ENCODE measurements around the gene DDX52. TPM values are rescaled to one million over a fixed set of nuclear protein-coding genes. Genes with fewer than 3 reads are reported as not detected.
A peak's percentile ranks its signal among the peaks of the same experiment; 100 is the strongest.
"Not testable (repeated sequence)": the region's sequence is repeated elsewhere in the genome, so short reads cannot be mapped to it uniquely, and the experiment has no call there.

DDX52 gene
- 10 to 100 TPM; 17.2 to 27.9 (median 20.3) TPM for total RNA-seq

DNA sequence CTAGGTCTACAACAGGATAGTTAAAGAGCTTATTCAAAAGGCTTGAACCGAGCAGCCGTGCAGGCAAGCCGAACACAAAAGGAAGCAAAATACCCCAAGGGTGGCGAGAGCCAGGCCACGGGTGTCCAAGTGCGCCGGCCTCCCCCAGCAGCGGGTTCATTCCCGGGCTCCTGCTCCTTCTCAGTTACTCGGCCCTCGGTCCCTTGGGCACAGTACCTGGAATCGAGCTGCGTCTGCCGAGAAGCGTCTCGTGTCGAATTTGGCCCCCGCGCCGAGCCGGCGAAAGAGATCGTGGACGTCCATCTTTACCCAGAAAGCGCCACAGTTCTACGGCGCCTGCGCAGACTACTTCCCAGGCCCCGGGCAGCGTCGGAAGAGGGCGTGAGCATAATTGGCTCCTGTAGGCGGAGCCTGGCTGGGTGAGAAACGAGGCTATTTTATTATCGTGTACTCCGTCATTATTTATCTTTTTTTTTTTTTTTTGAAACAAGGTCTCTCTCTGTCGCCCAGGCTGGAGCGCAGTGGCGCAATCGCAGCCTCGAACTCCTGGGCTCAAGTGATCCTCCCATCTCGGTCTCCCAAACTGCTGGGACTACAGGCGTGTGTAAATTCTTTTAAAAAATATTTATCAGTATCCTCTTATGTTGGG is at the start of gene DDX52:
Gene DDX52, minus strand, starts transcription at position 329 of the 649 bp plus-strand sequence. Its CDS starts 26 bp downstream, at position 303.
- Histone ChIP-seq H3K27ac (peak within 1 kb of the TSS; percentile 63 to 90 (median 78)), H3K27me3 (no peaks in the 10 kb centered on the region), H3K36me3 (peaks cover 0 to 6% of the 10 kb centered on the region in 2 donors), H3K4me1 (peaks cover 17 to 20% of the 10 kb centered on the region in 2 donors), H3K4me3 (replicated peaks in 1 of 3) (peak within 1 kb of the TSS; percentile 13 to 93 (median 71)), H3K9me3 (no peaks in the 10 kb centered on the region)
- WGBS, 2 donors: 1% methylated on average over 43 of the region's 43 CpGs
- intact Hi-C loops (cut with DNase I): no loop called here
- TF ChIP-seq CTCF (IDR thresholded peaks at IDR 0.05) (no peak), POLR2A (IDR thresholded peaks at IDR 0.05) (peak in 1 of 2 donors; percentile 79)
- peak; percentile 90 to 92 for DNase-seq

DNA sequence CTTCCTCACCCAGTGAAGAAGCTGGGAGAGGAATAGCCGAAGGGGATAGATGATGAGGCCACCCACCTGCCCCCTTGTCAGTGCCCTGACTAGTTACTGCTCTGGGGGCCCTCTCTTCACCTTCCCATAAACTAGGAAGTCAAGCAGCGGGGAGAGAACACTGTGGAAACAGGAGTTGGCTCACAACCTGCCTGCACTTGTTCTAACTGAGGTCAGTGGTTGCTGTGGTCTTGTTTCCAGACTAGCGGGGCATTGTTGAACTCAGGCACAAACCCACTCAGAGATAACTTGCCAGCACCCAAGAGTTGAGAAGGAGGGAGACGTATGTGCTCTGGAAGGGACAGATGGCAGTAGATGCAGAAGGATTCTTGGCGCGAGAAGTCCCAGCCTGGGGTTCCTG is 48.6 kb upstream of the DDX52 start:
- TF ChIP-seq POLR2A (IDR thresholded peaks at IDR 0.05) (no peak), CTCF (IDR thresholded peaks at IDR 0.05) (no peak)
- WGBS, 2 donors: 87 to 92% methylated on average over 6 of the region's 6 CpGs

DNA sequence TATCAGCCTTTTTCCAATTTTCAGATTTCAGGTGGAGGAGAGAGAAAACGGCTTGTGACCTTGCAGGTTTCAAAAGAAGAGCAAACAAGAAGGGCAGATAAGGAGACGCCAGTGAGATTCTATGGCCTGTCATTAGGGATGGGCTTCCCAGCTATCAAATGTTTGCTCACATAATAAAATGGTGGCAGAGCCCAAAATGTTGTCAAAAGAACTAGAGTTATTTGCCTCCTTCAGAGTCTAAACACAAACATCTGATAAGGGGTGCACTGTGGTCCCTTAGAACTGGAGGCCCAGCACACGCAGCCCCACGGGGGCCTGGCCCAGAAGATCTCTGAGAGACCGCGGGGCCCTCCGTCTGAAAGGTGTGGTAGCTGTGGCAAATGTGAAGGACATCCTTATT is 46.1 kb upstream of the DDX52 start:
- Histone ChIP-seq H3K4me3 (replicated peaks in 1 of 3) (no peak overlapping the region), H3K9me3 (no peaks in the 10 kb centered on the region), H3K27me3 (no peaks in the 10 kb centered on the region), H3K4me1 (peaks cover 0 to 4% of the 10 kb centered on the region in 2 donors), H3K36me3 (no peaks in the 10 kb centered on the region), H3K27ac (no peak overlapping the region)
- intact Hi-C loops (cut with DNase I): no loop called here
- 86 to 87% methylated on average over 3 to 7 of the region's 7 CpGs for WGBS, 2 donors
- no peak for DNase-seq
- TF ChIP-seq CTCF (IDR thresholded peaks at IDR 0.05) (no peak), POLR2A (IDR thresholded peaks at IDR 0.05) (no peak)

More for the DNA sequence above, 48.6 kb upstream of the DDX52 start:
- Histone ChIP-seq H3K4me3 (replicated peaks in 1 of 3) (no peak overlapping the region), H3K4me1 (peaks cover 0 to 4% of the 10 kb centered on the region in 2 donors), H3K27me3 (no peaks in the 10 kb centered on the region), H3K9me3 (no peaks in the 10 kb centered on the region), H3K27ac (no peak overlapping the region), H3K36me3 (no peaks in the 10 kb centered on the region)
- intact Hi-C loops (cut with DNase I): no loop called here
- DNase-seq: no peak

- Histone ChIP-seq H3K9me3 (no peaks in the 10 kb centered on the region), H3K27ac (no peak overlapping the region), H3K4me3 (replicated peaks in 1 of 3) (no peak overlapping the region), H3K36me3 (no peaks in the 10 kb centered on the region), H3K27me3 (no peaks in the 10 kb centered on the region), H3K4me1 (no peaks in the 10 kb centered on the region)
- no peak for TF ChIP-seq POLR2A (IDR thresholded peaks at IDR 0.05)
- TF ChIP-seq CTCF (IDR thresholded peaks at IDR 0.05): no peak
- intact Hi-C loops (cut with DNase I): no loop called here
- WGBS, 2 donors: 75 to 76% methylated on average over 9 of the region's 9 CpGs
- no peak for DNase-seq
Observed at GRCh38 chr17:37683454-37683984, 40.3 kb upstream of the DDX52 start.

DNA sequence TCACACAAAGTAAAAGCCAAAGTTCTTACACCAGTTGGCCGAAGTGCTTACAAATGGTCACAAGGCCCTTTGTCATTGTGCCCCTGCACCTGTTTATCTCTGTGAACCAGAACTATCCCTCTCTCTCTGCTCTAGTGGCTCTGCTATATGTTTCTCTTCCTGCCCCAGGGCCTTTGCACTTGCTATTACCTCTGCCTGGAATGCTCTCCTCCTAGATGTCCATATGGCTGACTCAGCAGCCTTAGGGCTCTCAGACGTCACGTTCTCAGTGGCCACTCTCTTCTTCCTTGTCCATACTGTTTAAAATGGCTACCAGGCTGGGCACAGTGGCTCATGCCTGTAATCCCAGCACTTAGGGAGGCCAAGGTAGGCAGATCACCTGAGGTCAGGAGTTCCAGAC is 38.8 kb upstream of the DDX52 start:
- 87 to 93% methylated on average over 3 of the region's 3 CpGs for WGBS, 2 donors
- no peaks in the 10 kb centered on the region for H3K4me1 ChIP-seq
- no peaks in the 10 kb centered on the region for H3K36me3 ChIP-seq
- H3K4me3 ChIP-seq (replicated peaks in 1 of 3): no peak overlapping the region
- H3K27me3 ChIP-seq: no peaks in the 10 kb centered on the region
- TF ChIP-seq POLR2A (IDR thresholded peaks at IDR 0.05) (no peak), CTCF (IDR thresholded peaks at IDR 0.05) (no peak)
- no peaks in the 10 kb centered on the region for H3K9me3 ChIP-seq
- H3K27ac ChIP-seq: no peak overlapping the region
- DNase-seq: no peak
- intact Hi-C loops (cut with DNase I): no loop called here

DNA sequence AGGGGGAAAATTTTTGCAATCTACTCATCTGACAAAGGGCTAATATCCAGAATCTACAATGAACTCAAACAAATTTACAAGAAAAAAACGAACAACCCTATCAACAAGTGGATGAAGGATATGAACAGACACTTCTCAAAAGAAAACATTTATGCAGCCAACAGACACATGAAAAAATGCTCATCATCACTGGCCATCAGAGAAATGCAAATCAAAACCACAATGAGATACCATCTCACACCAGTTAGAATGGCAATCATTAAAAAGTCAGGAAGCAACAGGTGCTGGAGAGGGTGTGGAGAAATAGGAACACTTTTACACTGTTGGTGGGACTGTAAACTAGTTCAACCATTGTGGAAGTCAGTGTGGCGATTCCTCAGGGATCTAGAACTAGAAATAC is 36.7 kb upstream of the DDX52 start:
- H3K27me3 ChIP-seq; H3K9me3 ChIP-seq; H3K36me3 ChIP-seq; H3K27ac ChIP-seq; intact Hi-C loops (cut with DNase I); DNase-seq; H3K4me3 ChIP-seq (replicated peaks in 1 of 3); H3K4me1 ChIP-seq: not testable (repeated sequence)
- WGBS, 2 donors: 87 to 90% methylated on average over 2 of the region's 2 CpGs
